ENCODE measurements around the gene RPGRIP1L.

DNA sequence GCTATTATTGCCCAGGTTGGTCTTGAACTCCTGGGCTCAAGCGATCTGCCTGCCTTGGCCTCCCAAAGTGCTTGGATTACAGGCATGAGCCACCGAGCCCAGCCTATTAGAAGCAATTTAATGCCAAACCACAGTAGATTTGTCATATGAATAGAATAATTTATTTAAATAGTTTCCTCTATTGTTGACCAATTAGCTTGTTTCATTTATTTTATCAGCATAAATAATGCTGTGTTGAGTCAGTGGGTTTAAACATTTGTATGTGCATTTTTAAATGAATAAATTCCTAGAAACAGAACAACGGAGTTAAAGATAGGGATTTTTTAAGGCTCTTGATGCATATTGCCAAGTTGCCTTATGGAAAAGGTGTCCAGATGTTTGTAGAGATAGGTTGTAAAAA lies 27.0 kb upstream of the RPGRIP1L start:
- TF ChIP-seq, protein P1, sequence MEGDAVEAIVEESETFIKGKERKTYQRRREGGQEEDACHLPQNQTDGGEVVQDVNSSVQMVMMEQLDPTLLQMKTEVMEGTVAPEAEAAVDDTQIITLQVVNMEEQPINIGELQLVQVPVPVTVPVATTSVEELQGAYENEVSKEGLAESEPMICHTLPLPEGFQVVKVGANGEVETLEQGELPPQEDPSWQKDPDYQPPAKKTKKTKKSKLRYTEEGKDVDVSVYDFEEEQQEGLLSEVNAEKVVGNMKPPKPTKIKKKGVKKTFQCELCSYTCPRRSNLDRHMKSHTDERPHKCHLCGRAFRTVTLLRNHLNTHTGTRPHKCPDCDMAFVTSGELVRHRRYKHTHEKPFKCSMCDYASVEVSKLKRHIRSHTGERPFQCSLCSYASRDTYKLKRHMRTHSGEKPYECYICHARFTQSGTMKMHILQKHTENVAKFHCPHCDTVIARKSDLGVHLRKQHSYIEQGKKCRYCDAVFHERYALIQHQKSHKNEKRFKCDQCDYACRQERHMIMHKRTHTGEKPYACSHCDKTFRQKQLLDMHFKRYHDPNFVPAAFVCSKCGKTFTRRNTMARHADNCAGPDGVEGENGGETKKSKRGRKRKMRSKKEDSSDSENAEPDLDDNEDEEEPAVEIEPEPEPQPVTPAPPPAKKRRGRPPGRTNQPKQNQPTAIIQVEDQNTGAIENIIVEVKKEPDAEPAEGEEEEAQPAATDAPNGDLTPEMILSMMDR (IDR thresholded peaks at IDR 0.05; ENCODE audit: low read depth, low read length, poor library complexity, severe bottlenecking) = no peak
- TF ChIP-seq EZH2phosphoT487 (IDR thresholded peaks at IDR 0.05; ENCODE audit: borderline replicate concordance, low read length) = no peak
